GM23338 (cell line): ENCODE data around the gene PSORS1C2. TPM values are rescaled to one million over a fixed set of nuclear protein-coding genes. Genes with fewer than 3 reads are reported as not detected.

Experiments
- ATAC-seq: fragments of 200-7000 bp; cut with Tn5 transposase; 3 replicates; pipeline ENCODE4 v1.9.1; 2020
- DNase-seq: peaks from one replicate; pipeline ENCODE4 v3.0.0-alpha.2; 2015; ENCODE audit warnings: low spot score
- H2AFZ ChIP-seq: fragments of 200-600 bp; sonication (generic); 2 replicates; pipeline ENCODE4 v1.8.0; 2016; ENCODE audit warnings: antibody characterized with exemption, mild to moderate bottlenecking, moderate library complexity
- H3F3A ChIP-seq: fragments of 200-600 bp; sonication (generic); replicated peaks from 2 replicates; pipeline ENCODE4 v1.8.0; 2017; ENCODE audit warnings: antibody characterized with exemption, mixed run types, low read depth
- H3K27ac ChIP-seq: fragments of 200-600 bp; sonication (generic); 2 replicates; pipeline ENCODE4 v1.6.1; 2016; ENCODE audit warnings: low read depth
- H3K27me3 ChIP-seq: fragments of 200-600 bp; sonication (generic); 2 replicates; pipeline ENCODE4 v1.8.0; 2016; ENCODE audit warnings: mild to moderate bottlenecking, mixed run types, moderate library complexity; ENCODE audit not compliant: insufficient read depth
- H3K36me3 ChIP-seq: fragments of 200-600 bp; sonication (generic); 2 replicates; pipeline ENCODE4 v1.8.0; 2016; ENCODE audit warnings: mild to moderate bottlenecking; ENCODE audit not compliant: insufficient read depth
- H3K4me1 ChIP-seq: fragments of 200-600 bp; sonication (generic); 2 replicates; pipeline ENCODE4 v1.8.0; 2016; ENCODE audit warnings: mild to moderate bottlenecking, moderate library complexity; ENCODE audit not compliant: insufficient read depth
- H3K4me2 ChIP-seq: fragments of 200-600 bp; sonication (generic); 2 replicates; pipeline ENCODE4 v1.7.1; 2017; ENCODE audit warnings: mixed run types
- H3K4me3 ChIP-seq: fragments of 200-600 bp; sonication (generic); 2 replicates; pipeline ENCODE4 v1.6.1; 2016; ENCODE audit warnings: mixed run types
- H3K79me2 ChIP-seq: fragments of 200-600 bp; sonication (generic); replicated peaks from 2 replicates; pipeline ENCODE4 v1.8.0; 2017; ENCODE audit warnings: mild to moderate bottlenecking; ENCODE audit not compliant: insufficient read depth
- H3K9me2 ChIP-seq: fragments of 200-600 bp; sonication (generic); 2 replicates; pipeline ENCODE4 v1.8.0; 2017; ENCODE audit not compliant: insufficient read depth
- H4K20me1 ChIP-seq: fragments of 200-600 bp; sonication (generic); replicated peaks from 2 replicates; pipeline ENCODE4 v1.8.0; 2017; ENCODE audit warnings: mild to moderate bottlenecking; ENCODE audit not compliant: insufficient read depth
- H3K27ac Mint-ChIP-seq: 2 replicates; pipeline ENCODE4 v1.8.0; 2020; ENCODE audit warnings: inconsistent platforms, mild to moderate bottlenecking, moderate library complexity, mixed read lengths
- H3K27me3 Mint-ChIP-seq: 3 replicates; pipeline ENCODE4 v1.8.0; 2022; ENCODE audit warnings: low read depth, mild to moderate bottlenecking, moderate library complexity, mixed read lengths, inconsistent platforms; ENCODE audit not compliant: insufficient read depth, poor library complexity
- H3K36me3 Mint-ChIP-seq: 3 replicates; pipeline ENCODE4 v1.8.0; 2021; ENCODE audit warnings: low read depth, mild to moderate bottlenecking, inconsistent platforms, moderate library complexity, mixed read lengths
- H3K4me1 Mint-ChIP-seq: 3 replicates; pipeline ENCODE4 v1.8.0; 2020; ENCODE audit warnings: mild to moderate bottlenecking, inconsistent platforms, mixed read lengths
- H3K4me3 Mint-ChIP-seq: 3 replicates; pipeline ENCODE4 v1.8.0; 2021; ENCODE audit warnings: moderate library complexity, mild to moderate bottlenecking, inconsistent platforms, mixed read lengths
- H3K9me3 Mint-ChIP-seq: 3 replicates; pipeline ENCODE4 v1.8.0; 2020; ENCODE audit warnings: moderate library complexity, mild to moderate bottlenecking, inconsistent platforms, mixed read lengths
- CREB1 ChIP-seq: fragments of 250-450 bp; sonication (Bioruptor Pico); IDR thresholded peaks from 2 replicates; pipeline ENCODE4 v1.5.0; 2020; ENCODE audit warnings: low read depth, mild to moderate bottlenecking, moderate library complexity
- CTCF ChIP-seq, 2 experiments: fragments of 200-600 bp in 1 of 2; sonication (generic) in 1 of 2; conservative IDR thresholded peaks; 2 replicates each; pipeline versions ENCODE4 v1.5.1 to v1.6.1; 2016 to 2017; ENCODE audit warnings: antibody characterized with exemption in 2 of 2, low read depth in 2 of 2, mild to moderate bottlenecking in 2 of 2, moderate library complexity in 1 of 2
- ETS1 ChIP-seq: IDR thresholded peaks from 2 replicates; pipeline ENCODE4 v1.6.1; 2016; ENCODE audit warnings: antibody characterized with exemption
- EZH2 ChIP-seq: fragments of 200-600 bp; sonication (generic); IDR thresholded peaks from one replicate; pipeline ENCODE4 v1.8.0; 2017; ENCODE audit warnings: antibody characterized with exemption, mild to moderate bottlenecking, low read depth; ENCODE audit not compliant: unreplicated experiment
- EZH2phosphoT487 ChIP-seq: fragments of 200-600 bp; sonication (generic); IDR thresholded peaks from one replicate; pipeline ENCODE4 v1.8.1; 2018; ENCODE audit warnings: antibody characterized with exemption; ENCODE audit not compliant: unreplicated experiment
- JUNB ChIP-seq: IDR thresholded peaks from one replicate; pipeline ENCODE4 v1.6.1; 2016; ENCODE audit warnings: antibody characterized with exemption; ENCODE audit not compliant: unreplicated experiment
- NANOG ChIP-seq: IDR thresholded peaks from 2 replicates; pipeline ENCODE4 v1.6.1; 2016; ENCODE audit warnings: antibody characterized with exemption, borderline replicate concordance
- POLR2AphosphoS5 ChIP-seq: IDR thresholded peaks from 2 replicates; pipeline ENCODE4 v1.6.1; 2016; ENCODE audit warnings: antibody characterized with exemption, low read depth
- REST ChIP-seq: IDR thresholded peaks from one replicate; pipeline ENCODE4 v1.6.1; 2018; ENCODE audit warnings: antibody characterized with exemption; ENCODE audit not compliant: unreplicated experiment
- STAT1 ChIP-seq: IDR thresholded peaks from one replicate; pipeline ENCODE4 v1.6.1; 2016; ENCODE audit warnings: antibody characterized with exemption; ENCODE audit not compliant: unreplicated experiment
- ZNF114 ChIP-seq: fragments of 250-450 bp; sonication (Bioruptor Pico); IDR thresholded peaks from 2 replicates; pipeline ENCODE4 v1.5.0; 2020; ENCODE audit warnings: mild to moderate bottlenecking, moderate library complexity
- ZNF331 ChIP-seq: fragments of 250-450 bp; sonication (Bioruptor Pico); IDR thresholded peaks from 2 replicates; pipeline ENCODE4 v1.5.0; 2020; ENCODE audit warnings: low read depth, mild to moderate bottlenecking, moderate library complexity
- ZNF462 ChIP-seq: fragments of 250-450 bp; sonication (Bioruptor Pico); IDR thresholded peaks from 2 replicates; pipeline ENCODE4 v1.5.0; 2020; ENCODE audit warnings: mild to moderate bottlenecking, moderate library complexity
- polyA plus RNA-seq: library from polyadenylated mRNA; unstranded; fragments of >200 nt; fragmentation: Nextera tagmentation; extraction: Ambion mirVana; gene quantifications from 2 replicates; pipeline ENCODE4 v1.2.1, GENCODE V29; 2016
- total RNA-seq: library from RNA; depleted of rRNA; stranded (reverse); fragments of >200 nt; shearing (Covaris generic); gene quantifications from 2 replicates; pipeline ENCODE4 v1.2.3, GENCODE V29; 2014

Gene PSORS1C2
- total and polyA plus RNA-seq, 2 experiments from 2014 or later, result 0.47 TPM; not detected in 1

GRCh38 chr6:31118178-31118577 lies 20.7 kb downstream of the PSORS1C2 start:
- no peaks in the 10 kb centered on the region; the same call in 2 of the 3 replicates for H3K36me3 Mint-ChIP-seq

More at GRCh38 chr6:31118178-31118577, 20.7 kb downstream of the PSORS1C2 start:
- Histone ChIP-seq H3K79me2 (no peaks in the 10 kb centered on the region), H3K9me2 (peaks cover 7% of the 10 kb centered on the region; the same call in 1 of the 2 replicates), H3K27me3 (no peaks in the 10 kb centered on the region), H4K20me1 (no peaks in the 10 kb centered on the region), H3K4me2 (no peak overlapping the region), H3K36me3 (no peaks in the 10 kb centered on the region), H3K27ac (no peak overlapping the region), H2AFZ (no peak overlapping the region), H3K4me1 (peaks cover 6% of the 10 kb centered on the region; the same call in 1 of the 2 replicates), H3K4me3 (no peak overlapping the region), H3F3A (no peaks in the 10 kb centered on the region)
- Mint-ChIP-seq H3K27me3 (peaks cover 10% of the 10 kb centered on the region), H3K27ac (no peak overlapping the region), H3K4me3 (no peak overlapping the region), H3K9me3 (no peaks in the 10 kb centered on the region; the same call in 2 of the 3 replicates), H3K4me1 (peaks cover 19% of the 10 kb centered on the region)
- DNase-seq, result no peak
- TF ChIP-seq ZNF462 (CRISPR knock-in tag) (no peak), CREB1 (CRISPR knock-in tag) (no peak), EZH2phosphoT487 (no peak), NANOG (no peak), EZH2 (no peak), REST (no peak), ZNF331 (CRISPR knock-in tag) (no peak), CTCF (conservative IDR thresholded peaks at IDR 0.05; ENCODE audit: low read depth in 2 of 2) (no peak), ZNF114 (CRISPR knock-in tag) (no peak), STAT1 (no peak), POLR2AphosphoS5 (no peak), JUNB (no peak), ETS1 (no peak)
- ATAC-seq, result no peak
